Astrocyte of the cerebellum (primary cell): ENCODE data around the gene ABHD11.

Experiments
- DNase-seq: peaks from one replicate; pipeline ENCODE4 v3.0.0-alpha.2; 2011; ENCODE audit warnings: low read depth
- H3K4me3 ChIP-seq: 2 replicates; pipeline ENCODE4 v1.5.1; 2011; ENCODE audit warnings: mild to moderate bottlenecking, low read depth, low read length, moderate library complexity
- in situ Hi-C: cut with HindIII; loops from 2 replicates; pipeline ENCODE4 v1.10.0; 2017; ENCODE audit warnings: low sequenced_read_pairs
- TF ChIP-seq, protein P1 (sequence below): IDR thresholded peaks from 2 replicates; pipeline ENCODE4 v1.5.1; 2012; ENCODE audit warnings: low read length, low read depth, moderate library complexity, mild to moderate bottlenecking; ENCODE audit errors: missing control alignments

ABHD11 gene

DNA sequence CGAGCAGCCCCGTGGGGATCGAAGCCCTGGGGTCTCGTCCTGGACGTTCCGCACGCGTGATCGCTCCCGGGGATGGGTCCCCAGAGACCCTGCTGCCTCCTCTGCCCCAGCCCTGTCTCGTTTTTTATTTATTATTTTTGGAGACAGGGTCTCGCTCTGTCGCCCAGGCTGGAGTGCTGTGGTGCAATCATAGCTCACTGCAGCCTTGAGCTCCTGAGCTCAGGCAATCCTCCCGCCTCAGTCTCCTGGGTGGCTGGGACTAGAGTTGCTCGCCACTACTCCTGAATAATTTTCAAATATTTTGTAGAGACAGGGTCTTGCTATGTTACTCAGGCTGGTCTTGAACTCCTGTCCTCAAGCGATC lies 18.8 kb downstream of the ABHD11 start:
- TF ChIP-seq, protein P1, sequence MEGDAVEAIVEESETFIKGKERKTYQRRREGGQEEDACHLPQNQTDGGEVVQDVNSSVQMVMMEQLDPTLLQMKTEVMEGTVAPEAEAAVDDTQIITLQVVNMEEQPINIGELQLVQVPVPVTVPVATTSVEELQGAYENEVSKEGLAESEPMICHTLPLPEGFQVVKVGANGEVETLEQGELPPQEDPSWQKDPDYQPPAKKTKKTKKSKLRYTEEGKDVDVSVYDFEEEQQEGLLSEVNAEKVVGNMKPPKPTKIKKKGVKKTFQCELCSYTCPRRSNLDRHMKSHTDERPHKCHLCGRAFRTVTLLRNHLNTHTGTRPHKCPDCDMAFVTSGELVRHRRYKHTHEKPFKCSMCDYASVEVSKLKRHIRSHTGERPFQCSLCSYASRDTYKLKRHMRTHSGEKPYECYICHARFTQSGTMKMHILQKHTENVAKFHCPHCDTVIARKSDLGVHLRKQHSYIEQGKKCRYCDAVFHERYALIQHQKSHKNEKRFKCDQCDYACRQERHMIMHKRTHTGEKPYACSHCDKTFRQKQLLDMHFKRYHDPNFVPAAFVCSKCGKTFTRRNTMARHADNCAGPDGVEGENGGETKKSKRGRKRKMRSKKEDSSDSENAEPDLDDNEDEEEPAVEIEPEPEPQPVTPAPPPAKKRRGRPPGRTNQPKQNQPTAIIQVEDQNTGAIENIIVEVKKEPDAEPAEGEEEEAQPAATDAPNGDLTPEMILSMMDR = no peak
- peak overlapping the region; percentile 38 for H3K4me3 ChIP-seq
- no peak for DNase-seq
- in situ Hi-C loops = no loop called here

GRCh38 chr7:73718905-73719805 lies 19.4 kb downstream of the ABHD11 start, which contains the start of gene STX1A:
STX1A (minus strand) TSS chr7:73719669; CDS start chr7:73719631, 38 bp downstream.
- no peak for DNase-seq
- peak within 1 kb of the TSS; percentile 89 for H3K4me3 ChIP-seq
- TF ChIP-seq, protein P1 = no peak
- in situ Hi-C loops = no loop called here

DNA sequence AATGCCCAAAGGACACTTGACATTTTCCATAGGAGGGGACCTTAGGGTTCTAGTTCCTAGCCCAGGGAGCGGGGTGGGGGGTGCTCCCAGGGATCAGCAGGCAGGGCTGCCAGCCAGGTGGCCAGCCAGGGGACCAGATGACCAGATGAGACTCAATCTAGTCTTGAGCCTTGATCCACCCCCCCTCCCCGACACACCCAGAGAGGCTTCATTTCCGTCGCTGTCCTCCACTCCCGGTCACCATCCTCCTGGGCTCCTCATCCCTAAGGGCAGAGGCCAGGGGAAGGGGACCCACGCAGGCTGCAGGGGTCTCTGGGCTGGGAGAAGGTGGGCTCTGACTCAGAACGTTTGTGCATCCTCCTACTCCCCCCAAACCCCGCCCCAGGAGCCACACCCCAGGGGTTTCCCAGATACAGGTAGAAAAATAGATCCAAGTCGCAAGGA lies 20.1 kb downstream of the ABHD11 start:
- peak overlapping the region; percentile 89 for H3K4me3 ChIP-seq
- in situ Hi-C loops = no loop called here
- no peak for DNase-seq
- TF ChIP-seq, protein P1 = no peak

DNA sequence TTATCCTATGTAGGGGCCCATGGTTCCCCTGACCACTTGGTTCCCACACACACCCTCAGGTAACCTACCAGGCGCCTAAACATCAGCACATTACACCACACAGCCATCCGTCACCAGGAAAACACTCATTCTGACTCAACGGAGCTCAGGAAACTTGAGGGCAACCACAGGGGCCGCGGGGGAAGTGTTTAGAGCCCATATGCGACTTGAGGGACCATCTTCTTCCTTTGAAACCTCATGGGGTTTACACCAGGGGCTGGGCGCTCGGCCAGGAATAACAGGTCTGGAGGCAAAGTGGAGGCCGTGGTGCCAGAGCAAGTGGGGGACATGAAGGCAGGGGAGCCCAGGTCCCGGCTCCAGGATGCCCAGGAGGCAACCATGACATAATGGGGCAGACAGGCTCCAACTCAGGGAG lies 20.6 kb downstream of the ABHD11 start:
- H3K4me3 ChIP-seq = peak overlapping the region; percentile 89
- DNase-seq = peak; percentile 69
- in situ Hi-C loops = no loop called here
- TF ChIP-seq, protein P1 = no peak

DNA sequence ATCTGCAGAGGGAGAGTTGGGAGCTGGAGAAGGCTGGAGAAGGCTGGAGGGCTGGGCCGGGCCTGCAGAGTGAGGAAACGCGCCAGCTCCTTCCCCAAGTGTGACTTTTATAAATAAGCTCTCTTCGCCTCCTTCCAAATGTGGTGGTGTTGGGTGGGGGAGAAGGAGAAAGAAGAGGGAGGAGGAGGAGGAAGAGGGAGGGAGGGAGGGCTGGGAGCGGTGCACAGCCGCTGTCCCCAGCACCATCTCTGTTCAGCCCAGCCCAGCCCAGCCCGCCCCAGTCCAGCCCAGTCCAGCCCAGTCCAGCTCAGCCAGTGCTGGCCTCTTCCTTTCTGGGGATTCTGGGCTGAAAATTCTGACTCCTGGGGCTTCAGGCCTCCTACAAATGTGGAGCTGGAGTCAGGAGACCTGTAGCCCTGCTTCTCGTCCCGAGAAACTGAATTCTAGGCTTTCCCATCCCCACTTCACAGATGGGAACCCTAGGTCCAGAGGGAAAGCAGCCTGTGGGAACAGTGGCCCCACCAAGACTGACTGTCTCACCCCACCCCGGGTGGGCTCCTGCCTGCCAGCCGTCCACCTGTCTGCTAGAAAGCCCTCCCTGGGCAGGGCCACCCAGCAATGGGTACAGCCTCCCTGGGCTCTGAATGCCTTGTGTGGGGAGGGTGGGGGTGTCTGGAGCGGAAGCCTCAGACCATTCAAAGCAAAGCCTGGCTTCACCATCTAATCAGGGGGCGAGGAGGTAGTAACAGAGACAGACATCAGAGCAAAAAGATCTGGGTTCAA lies 21.4 kb downstream of the ABHD11 start:
- in situ Hi-C loops = no loop called here
- H3K4me3 ChIP-seq = peak overlapping the region; percentile 89
- TF ChIP-seq, protein P1 = no peak
- no peak for DNase-seq

GRCh38 chr7:73716318-73716890 lies 22.2 kb downstream of the ABHD11 start:
- DNase-seq = no peak
- in situ Hi-C loops = no loop called here
- H3K4me3 ChIP-seq = peak overlapping the region; percentile 11
- TF ChIP-seq, protein P1 = no peak
